Right hindlimb (tissue), 1 donor: ENCODE data around the gene RIPK4.
"Not testable (repeated sequence)": the region's sequence is repeated elsewhere in the genome, so short reads cannot be mapped to it uniquely, and the experiment has no call there.

Source experiments
- DNase-seq: peaks from one replicate; pipeline ENCODE4 v3.0.0-alpha.2; 2018

Gene RIPK4

DNA sequence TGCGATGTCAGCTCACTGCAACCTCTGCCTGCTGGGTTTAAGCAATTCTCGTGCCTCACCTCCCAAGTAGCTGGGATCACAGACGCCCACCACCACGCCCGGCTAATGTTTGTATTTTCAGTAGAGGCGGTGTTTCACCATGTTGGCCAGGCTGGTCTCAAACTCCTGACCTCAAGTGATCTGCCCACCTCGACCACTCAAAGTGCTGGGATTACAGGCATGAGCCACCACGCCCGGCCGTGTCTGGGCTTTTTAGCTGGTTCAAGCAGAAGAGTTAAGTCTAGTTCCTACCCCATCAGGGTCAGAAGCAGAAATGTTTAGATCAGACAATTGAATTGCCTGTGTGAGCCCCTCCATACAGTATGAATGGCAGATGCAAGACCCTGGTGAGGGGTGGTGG, 27.7 kb upstream of the RIPK4 start:
- no peak for DNase-seq

GRCh38 chr21:41792711-41793110, 25.9 kb upstream of the RIPK4 start:
- DNase-seq, result no peak

- no peak for DNase-seq
Measured at GRCh38 chr21:41786509-41786987, 19.7 kb upstream of the RIPK4 start.

- not testable (repeated sequence) for DNase-seq
Measured at GRCh38 chr21:41785262-41785661, 18.4 kb upstream of the RIPK4 start.

DNA sequence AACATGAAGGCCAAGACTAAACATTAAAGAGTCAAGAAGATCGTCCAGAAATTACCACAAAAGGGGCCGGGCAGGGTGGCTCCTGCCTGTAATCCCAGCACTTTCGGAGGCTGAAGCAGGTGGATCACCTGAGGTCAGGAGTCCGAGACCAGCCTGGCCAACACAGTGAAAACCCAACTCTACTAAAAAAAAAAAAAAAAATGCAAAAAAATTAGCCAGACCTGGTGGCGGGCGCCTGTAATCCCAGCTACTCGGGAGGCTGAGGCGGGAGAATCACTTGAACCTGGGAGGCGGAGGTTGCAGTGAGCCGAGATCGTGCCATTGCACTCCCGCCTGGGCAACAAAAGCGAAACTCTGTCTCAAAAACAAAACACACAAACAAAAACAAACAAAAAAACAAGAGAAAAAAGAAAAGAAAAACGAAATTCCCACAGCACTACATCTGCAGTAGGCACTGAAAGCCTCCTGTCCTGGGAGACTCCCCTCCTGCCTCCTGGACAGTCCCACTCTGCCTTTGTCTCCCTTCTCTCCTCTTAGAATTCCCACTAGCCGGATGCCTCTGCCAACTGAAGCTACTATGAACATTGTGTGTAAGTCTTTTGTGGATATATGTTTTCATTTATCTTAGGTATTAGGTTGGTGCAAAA, 17.7 kb upstream of the RIPK4 start:
- DNase-seq, result no peak

DNA sequence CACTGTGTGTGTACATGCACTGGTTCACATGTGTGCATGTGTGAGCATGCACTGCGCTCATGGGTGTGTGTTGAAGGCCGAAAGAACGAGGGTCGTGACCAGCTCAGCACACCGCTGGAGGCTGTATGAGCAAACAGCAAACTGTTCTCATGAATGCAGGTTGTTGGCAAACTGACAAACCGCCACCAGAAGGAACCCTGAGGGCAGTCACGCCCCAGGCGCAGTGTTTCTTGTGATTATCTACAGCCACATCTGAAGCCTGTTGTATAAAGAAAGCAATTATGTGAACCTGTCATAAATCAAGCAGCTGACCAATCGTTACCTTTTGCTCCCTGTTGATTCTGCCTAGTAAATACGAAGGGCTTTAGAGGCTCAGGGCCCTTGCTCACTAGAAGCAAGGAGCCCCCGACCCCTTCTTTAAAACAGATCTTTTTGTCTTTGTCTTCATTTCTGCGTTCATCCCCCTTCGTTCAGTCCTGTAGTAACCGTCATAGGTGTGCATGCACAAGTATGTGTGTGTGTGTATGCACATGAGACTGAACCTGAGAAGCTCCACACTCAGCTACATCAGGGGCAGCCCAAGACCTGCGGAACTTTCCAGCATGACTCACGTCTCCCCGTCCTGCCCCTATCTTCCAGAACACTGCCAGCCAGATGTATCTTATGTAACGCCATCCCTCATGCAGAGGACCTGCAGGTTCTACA, 16.8 kb upstream of the RIPK4 start:
- no peak for DNase-seq

DNA sequence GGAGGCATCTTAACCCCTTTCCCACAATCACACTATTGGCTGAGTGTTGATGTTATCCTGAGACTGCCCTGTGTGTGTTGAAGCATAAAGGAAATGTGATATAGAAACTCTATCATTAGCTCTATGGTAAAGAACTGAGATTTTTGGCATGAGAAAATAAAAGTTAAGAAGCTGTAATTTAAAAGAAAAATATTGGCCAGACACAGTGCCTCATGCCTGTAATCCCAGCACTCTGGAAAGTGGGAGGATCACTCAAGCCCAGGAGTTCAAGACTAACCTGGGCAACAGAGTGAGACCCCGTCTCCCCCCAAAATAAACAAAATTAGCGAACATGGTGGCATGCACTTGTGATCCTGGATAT, 14.2 kb upstream of the RIPK4 start:
- DNase-seq, result no peak

- no peak for DNase-seq
Measured at GRCh38 chr21:41780337-41781049, 13.6 kb upstream of the RIPK4 start.

DNA sequence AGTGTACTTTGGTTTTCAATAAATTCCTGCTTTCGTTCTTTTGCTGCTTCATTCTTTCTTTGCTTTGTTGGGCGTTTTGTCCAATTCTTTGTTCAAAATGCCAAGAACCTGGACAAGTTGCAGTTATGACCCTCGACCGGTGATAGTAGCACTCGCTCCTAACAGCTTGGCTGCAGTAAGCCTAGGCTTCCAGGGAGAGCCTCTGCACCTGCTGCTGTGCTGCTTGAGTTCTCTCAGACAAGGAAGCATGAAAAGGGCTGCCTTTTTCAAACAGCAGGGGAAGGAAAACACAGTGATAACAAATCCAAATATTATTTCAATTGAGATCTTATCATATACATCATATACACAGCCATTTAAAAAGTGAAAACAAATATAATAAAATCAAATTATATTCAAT, 12.8 kb upstream of the RIPK4 start:
- DNase-seq, result no peak

DNA sequence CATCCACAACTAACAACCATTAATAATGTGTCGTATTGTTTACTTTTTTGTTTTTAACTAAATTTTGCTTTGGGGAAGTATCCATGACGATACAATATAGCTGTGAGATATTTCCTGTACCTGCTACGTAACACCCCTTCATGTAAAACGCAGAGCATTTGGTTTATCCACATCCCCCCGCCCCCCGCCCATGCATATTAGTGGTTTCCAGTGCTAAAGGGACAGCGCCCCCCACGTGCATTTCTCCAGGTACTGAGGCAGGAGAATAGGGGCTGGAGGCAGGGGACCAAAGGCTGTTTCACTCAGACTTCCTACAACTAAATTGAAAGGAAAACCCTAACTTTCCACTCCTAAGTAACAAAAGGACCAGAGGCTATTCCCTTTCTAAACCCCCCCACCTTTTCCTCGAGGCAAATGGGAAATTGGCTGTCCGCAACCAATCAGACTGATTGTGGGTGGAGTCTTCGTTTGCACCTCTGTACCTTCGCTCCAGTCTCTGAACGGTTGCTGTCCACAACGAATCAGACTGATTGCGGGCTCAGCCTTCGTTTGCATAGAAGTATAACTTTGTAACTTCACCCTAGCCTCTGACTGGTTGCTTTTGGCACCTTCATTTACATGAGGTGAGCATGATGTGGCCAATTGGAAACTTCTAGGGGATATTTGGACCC, 12.2 kb upstream of the RIPK4 start:
- DNase-seq, result no peak

DNA sequence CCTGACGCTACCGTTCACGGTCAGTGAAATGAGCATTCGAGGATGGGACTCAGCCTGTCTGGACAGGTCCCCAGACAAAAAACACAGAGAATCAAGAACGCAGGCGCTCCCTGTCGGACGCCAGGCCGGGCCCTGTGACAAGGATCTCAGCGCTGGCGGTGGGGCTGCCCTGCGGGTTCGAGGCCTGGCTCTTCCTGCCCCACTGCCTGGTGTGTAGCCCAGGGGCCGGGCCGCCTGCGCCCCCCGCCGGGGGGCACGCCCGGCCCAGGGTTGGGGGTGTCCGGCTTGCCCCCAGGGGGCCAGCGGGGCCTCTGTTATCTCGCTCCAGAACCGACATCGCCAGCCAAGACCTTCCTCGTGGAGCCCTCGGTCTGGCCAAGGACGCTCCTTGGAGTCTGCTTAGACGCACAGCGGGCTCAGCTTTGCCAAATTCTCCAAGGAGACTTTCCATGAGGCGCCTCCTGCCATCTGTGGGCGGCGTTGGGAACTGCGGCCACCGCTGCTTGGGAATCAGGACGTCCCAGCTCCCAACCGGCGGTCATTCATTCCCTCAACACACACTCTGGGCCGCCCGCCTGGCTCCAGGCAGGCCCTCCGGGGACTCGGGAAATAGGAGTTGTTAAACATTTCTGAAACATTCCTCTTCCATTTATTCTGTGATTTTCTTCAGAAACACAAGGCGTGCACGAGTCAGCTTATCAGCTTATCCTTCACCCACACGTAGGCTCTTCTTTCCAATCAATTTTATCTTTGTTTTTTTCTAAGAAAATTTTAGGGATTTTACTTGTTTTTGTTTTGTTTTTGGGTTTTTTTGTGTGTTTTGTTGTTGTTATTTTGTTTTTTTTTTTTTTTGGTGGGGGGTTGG, 11.3 kb upstream of the RIPK4 start:
- peak; percentile 90 for DNase-seq

DNA sequence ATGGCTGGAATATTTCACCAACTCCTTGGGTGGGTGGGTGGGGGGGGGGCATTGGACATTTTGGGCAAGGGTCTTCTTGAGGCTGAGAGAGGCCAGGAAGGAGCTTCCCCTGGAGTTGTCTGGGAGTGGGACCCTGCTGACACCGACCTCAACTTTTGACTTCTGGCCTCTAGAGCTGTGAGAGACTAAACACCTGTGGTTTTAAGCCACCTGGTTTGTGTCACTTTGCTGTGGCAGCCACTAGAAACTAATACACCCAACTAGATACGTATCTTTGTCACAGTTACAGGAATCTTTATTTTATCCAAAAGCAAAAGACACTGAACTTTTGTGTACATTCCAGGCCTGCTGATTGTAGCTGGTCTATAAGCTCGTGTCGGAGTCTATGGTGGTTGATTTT, 9.9 kb upstream of the RIPK4 start:
- no peak for DNase-seq

- DNase-seq, result no peak
Measured at GRCh38 chr21:41775149-41775472, 8.3 kb upstream of the RIPK4 start.

GRCh38 chr21:41774467-41775148, 7.8 kb upstream of the RIPK4 start:
- no peak for DNase-seq

- no peak for DNase-seq
Measured at GRCh38 chr21:41772351-41773080, 5.7 kb upstream of the RIPK4 start.

DNA sequence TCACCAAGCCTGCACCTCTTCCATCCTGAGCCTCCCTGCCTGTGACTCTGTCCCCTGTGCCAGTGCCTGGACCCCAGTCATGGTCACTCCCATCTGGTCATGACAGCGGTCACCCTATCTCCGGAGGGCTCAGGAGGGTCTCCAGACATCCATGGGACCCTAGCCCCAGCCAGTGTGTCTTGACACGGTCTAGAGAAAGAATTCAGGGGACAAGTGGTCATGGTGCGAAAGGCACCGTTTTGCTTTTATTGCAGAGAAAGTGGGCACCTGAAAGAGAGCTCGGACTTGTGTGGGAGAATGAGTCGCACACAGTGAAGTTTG, 4.7 kb upstream of the RIPK4 start:
- DNase-seq, result no peak

DNA sequence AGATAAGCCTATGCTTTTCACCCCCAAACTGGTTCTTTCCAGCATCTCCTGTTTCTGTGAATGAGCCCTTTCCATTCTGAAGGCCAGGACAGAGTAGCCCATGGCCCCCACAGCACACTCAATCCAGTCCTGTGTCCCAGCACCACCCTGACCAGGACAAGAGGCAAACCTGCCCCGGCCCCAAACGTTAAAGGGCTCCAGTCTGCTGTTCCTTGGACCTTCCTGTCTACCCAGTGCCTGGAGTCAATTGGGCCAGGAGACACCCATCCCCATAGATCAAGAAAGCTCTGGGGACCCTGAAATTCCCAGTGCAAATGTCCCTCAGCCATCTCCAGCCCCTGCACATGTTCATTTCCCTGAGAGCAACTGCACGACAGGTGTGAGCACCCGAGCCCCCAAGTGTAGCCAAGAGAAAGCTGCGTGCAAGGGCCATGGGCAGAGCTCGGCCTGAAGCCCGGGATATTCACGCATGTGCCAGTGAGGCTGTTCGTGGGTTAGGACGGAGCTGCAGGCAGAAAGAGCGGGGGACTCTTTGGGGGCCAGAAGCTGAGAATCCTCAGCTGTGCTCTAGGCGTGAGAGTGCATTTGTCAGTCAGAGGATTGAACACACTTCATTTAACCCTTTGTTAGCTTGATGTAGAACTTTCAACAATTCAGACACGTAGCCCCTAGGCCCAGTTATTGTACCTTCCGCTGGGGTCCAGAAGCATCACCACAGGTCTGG, 4.2 kb upstream of the RIPK4 start:
- DNase-seq, result no peak

DNA sequence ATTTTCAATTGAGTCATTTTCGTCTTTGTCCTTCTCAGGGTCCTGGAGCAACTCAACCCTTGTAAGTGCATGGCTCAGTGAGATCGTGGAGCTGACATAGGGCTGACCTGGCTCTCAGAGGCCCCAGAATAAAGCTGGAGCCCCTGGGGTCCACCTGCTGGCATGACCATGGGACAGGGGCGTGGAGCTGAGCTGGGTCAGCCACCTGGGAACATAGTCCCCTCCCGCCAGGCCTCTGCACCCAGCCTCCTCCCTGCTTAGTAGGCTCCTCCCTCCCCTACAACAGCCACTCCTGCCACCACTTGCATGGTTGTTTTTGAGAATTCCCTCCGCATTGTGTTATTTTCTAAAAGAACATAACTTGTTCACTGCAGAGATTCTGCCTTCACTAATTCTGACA, 3.1 kb upstream of the RIPK4 start:
- DNase-seq, result no peak

GRCh38 chr21:41769521-41769920, 2.7 kb upstream of the RIPK4 start:
- no peak for DNase-seq

- peak; percentile 19 for DNase-seq
Measured at GRCh38 chr21:41769111-41769510, 2.3 kb upstream of the RIPK4 start.
